ENCODE results near the gene ADPRS.

DNA sequence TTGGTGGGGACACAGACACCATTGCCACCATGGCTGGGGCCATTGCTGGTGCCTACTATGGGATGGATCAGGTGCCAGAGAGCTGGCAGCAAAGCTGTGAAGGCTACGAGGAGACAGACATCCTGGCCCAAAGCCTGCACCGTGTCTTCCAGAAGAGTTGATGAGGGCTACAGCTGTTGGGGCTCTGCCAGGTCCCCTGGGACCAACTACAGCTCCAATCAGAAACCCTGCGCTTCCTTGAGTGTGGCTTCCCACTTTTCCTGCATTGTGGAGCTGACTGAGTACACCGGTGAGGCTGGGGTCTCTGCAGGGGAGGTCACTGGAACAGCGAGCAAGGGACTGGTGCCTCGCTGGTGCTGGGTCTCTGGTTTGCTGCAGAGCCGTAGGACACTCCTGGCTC, 4.5 kb downstream of the ADPRS start:
- TF ChIP-seq CTCF (IDR thresholded peaks at IDR 0.05) (no peak), POLR2A (IDR thresholded peaks at IDR 0.05) (no peak), EP300 (IDR thresholded peaks at IDR 0.05) (no peak)
